ENCODE data around the gene SPATA31C1.

GRCh38 chr9:87868635-87869034, 49.1 kb upstream of the SPATA31C1 start:
- no peak for TF ChIP-seq POLR2A (IDR thresholded peaks at IDR 0.05; ENCODE audit: low read depth)
- TF ChIP-seq, protein P1, sequence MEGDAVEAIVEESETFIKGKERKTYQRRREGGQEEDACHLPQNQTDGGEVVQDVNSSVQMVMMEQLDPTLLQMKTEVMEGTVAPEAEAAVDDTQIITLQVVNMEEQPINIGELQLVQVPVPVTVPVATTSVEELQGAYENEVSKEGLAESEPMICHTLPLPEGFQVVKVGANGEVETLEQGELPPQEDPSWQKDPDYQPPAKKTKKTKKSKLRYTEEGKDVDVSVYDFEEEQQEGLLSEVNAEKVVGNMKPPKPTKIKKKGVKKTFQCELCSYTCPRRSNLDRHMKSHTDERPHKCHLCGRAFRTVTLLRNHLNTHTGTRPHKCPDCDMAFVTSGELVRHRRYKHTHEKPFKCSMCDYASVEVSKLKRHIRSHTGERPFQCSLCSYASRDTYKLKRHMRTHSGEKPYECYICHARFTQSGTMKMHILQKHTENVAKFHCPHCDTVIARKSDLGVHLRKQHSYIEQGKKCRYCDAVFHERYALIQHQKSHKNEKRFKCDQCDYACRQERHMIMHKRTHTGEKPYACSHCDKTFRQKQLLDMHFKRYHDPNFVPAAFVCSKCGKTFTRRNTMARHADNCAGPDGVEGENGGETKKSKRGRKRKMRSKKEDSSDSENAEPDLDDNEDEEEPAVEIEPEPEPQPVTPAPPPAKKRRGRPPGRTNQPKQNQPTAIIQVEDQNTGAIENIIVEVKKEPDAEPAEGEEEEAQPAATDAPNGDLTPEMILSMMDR (IDR thresholded peaks at IDR 0.05), result no peak
- TF ChIP-seq POLR2AphosphoS5 (IDR thresholded peaks at IDR 0.05), result no peak

Measured in esophagus muscularis mucosa (tissue), 3 donors.